ENCODE results near the gene ADARB1.
A peak's percentile ranks its signal among the peaks of the same experiment; 100 is the strongest.

Gene ADARB1

DNA sequence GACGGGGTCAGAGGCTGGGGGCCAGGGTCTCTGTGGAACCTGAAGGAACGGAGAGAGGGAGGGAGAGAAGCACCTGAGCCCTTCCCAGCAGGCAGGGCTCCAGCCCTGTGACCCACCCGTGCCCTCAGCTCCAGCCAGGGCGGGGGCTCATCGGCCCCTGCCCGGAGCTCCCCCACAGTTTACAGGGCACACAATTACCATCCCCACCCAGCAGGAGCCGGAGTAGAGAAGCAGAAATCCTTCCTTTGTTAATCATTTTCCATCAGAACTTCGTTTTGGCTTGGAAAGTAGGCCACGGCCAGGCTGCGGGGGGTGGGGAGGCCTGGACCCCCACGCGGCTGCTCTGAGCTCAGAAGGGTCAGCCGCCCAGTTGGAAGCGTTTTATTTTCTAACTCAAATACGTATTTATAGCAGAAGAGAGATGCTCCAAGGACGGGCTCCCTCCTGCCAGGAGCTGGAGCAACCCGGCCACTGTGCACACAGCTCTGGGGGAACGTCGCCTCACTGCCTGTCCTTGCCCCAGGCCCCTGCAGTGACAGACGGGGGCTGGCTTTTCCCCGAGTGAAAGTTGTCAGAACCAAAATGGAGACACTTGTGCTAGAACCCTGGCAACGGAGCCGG, 42.7 kb upstream of the ADARB1 start:
- H3K4me1 ChIP-seq (ENCODE audit: control insufficient read depth, insufficient read depth, low read length) = peaks cover 59% of the 10 kb centered on the region

GRCh38 chr21:45032332-45032731, 42.0 kb upstream of the ADARB1 start:
- no peaks in the 10 kb centered on the region for H3K27me3 ChIP-seq (replicated peaks; ENCODE audit: control insufficient read depth, insufficient read depth, low read length)
- no peak overlapping the region for H3K9ac ChIP-seq (ENCODE audit: low read length)
- H3K9me3 ChIP-seq (ENCODE audit: control insufficient read depth, low read length) = peaks cover 17% of the 10 kb centered on the region
- H3K4me3 ChIP-seq (ENCODE audit: low read length) = no peak overlapping the region
- DNase-seq (ENCODE audit: low read depth) = no peak
- peaks cover 59% of the 10 kb centered on the region for H3K4me1 ChIP-seq (ENCODE audit: control insufficient read depth, insufficient read depth, low read length)
- H3K36me3 ChIP-seq (ENCODE audit: control insufficient read depth, insufficient read depth, low read length, severe bottlenecking) = no peaks in the 10 kb centered on the region

More for the DNA sequence above, 42.7 kb upstream of the ADARB1 start:
- no peak for DNase-seq (ENCODE audit: low read depth)
- Histone ChIP-seq H3K4me3 (ENCODE audit: low read length) (no peak overlapping the region), H3K36me3 (ENCODE audit: control insufficient read depth, insufficient read depth, low read length, severe bottlenecking) (no peaks in the 10 kb centered on the region), H3K9me3 (ENCODE audit: control insufficient read depth, low read length) (peaks cover 10% of the 10 kb centered on the region), H3K9ac (ENCODE audit: low read length) (peak overlapping the region; percentile 75), H3K27me3 (replicated peaks; ENCODE audit: control insufficient read depth, insufficient read depth, low read length) (peaks cover 2% of the 10 kb centered on the region)

GRCh38 chr21:45032977-45033710, 41.2 kb upstream of the ADARB1 start:
- Histone ChIP-seq H3K4me3 (ENCODE audit: low read length) (peak overlapping the region; percentile 46), H3K9ac (ENCODE audit: low read length) (peak overlapping the region; percentile 78), H3K9me3 (ENCODE audit: control insufficient read depth, low read length) (peaks cover 18% of the 10 kb centered on the region), H3K27me3 (replicated peaks; ENCODE audit: control insufficient read depth, insufficient read depth, low read length) (no peaks in the 10 kb centered on the region), H3K36me3 (ENCODE audit: control insufficient read depth, insufficient read depth, low read length, severe bottlenecking) (no peaks in the 10 kb centered on the region), H3K4me1 (ENCODE audit: control insufficient read depth, insufficient read depth, low read length) (peaks cover 59% of the 10 kb centered on the region)
- no peak for DNase-seq (ENCODE audit: low read depth)

- Histone ChIP-seq H3K4me1 (ENCODE audit: control insufficient read depth, insufficient read depth, low read length) (peaks cover 59% of the 10 kb centered on the region), H3K9ac (ENCODE audit: low read length) (peak overlapping the region; percentile 82), H3K36me3 (ENCODE audit: control insufficient read depth, insufficient read depth, low read length, severe bottlenecking) (no peaks in the 10 kb centered on the region), H3K27me3 (replicated peaks; ENCODE audit: control insufficient read depth, insufficient read depth, low read length) (no peaks in the 10 kb centered on the region), H3K4me3 (ENCODE audit: low read length) (peak overlapping the region; percentile 58), H3K9me3 (ENCODE audit: control insufficient read depth, low read length) (peaks cover 18% of the 10 kb centered on the region)
- DNase-seq (ENCODE audit: low read depth) = peak; percentile 85
These were observed 40.4 kb upstream of the ADARB1 start for GRCh38 chr21:45033791-45034555.

DNA sequence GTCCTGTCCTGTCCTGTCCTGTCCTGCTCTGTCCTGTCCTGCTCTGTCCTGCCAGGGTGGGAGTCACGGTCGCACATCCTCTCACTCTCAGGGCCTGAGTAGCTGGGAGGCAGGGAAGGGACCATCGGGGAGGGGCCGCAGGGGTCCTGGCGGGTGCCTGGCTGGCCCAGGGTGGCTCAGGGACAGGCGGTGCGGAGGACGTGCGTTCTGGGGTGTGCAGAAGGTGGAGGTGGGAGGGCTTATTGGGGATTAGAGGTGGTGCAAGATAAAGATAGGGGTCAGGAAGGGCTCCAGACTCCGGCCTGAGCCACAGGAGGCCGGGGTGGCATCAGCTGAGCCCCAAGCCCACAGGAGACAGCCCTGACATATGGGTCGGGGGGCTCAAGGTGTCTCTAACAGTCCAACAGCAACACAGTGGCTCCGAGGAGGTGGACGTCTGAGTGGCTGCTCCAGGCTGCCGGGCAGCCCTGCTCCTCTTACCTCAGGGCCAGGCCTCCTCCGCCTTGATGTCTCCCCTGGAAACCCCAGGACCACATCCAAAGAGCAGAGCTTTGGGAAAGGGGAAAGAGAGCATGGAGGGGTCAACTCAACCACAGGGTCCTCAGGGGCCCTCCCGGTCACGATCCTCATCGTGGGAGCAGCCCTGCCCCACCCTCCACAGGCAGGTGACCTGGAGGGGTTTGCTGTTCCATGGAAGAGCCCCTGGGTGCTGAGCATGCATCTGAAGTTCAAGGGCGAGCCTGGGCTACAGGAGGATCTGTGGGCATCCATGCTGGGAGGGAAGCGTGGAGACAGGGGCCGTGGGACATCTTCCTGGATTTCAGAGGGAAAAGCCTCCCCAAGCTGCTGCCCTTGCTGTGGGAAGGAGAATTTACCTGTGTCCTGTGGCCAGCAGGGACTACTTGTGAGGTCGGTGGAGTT, 39.6 kb upstream of the ADARB1 start:
- H3K4me3 ChIP-seq (ENCODE audit: low read length) = peak overlapping the region; percentile 58
- H3K27me3 ChIP-seq (replicated peaks; ENCODE audit: control insufficient read depth, insufficient read depth, low read length) = no peaks in the 10 kb centered on the region
- H3K9me3 ChIP-seq (ENCODE audit: control insufficient read depth, low read length) = peaks cover 18% of the 10 kb centered on the region
- DNase-seq (ENCODE audit: low read depth) = no peak
- H3K36me3 ChIP-seq (ENCODE audit: control insufficient read depth, insufficient read depth, low read length, severe bottlenecking) = no peaks in the 10 kb centered on the region
- peak overlapping the region; percentile 82 for H3K9ac ChIP-seq (ENCODE audit: low read length)
- H3K4me1 ChIP-seq (ENCODE audit: control insufficient read depth, insufficient read depth, low read length) = peaks cover 60% of the 10 kb centered on the region

GRCh38 chr21:45035477-45035848, 38.9 kb upstream of the ADARB1 start:
- no peak overlapping the region for H3K4me3 ChIP-seq (ENCODE audit: low read length)
- no peak for DNase-seq (ENCODE audit: low read depth)
- H3K36me3 ChIP-seq (ENCODE audit: control insufficient read depth, insufficient read depth, low read length, severe bottlenecking) = no peaks in the 10 kb centered on the region
- no peak overlapping the region for H3K9ac ChIP-seq (ENCODE audit: low read length)
- peaks cover 60% of the 10 kb centered on the region for H3K4me1 ChIP-seq (ENCODE audit: control insufficient read depth, insufficient read depth, low read length)
- peaks cover 18% of the 10 kb centered on the region for H3K9me3 ChIP-seq (ENCODE audit: control insufficient read depth, low read length)
- no peaks in the 10 kb centered on the region for H3K27me3 ChIP-seq (replicated peaks; ENCODE audit: control insufficient read depth, insufficient read depth, low read length)

DNA sequence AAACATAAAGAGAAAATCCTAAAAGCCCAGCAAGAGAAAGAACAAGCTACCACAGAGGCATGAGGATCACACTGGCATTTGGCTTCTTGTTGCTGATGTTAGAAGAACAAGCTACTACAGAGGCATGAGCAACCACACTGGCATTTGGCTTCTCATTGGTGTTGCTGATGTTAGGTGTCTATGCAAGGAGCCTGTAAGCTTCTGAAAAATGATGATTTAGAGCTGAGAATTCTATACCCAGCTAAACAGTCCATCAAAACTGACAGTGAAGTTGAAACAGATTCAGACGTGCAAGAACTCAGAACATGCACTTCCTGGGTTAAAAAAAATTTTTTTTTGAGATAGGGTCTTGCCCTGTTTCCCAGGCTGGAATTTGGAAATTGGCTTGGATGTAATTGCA, 37.8 kb upstream of the ADARB1 start:
- DNase-seq (ENCODE audit: low read depth) = no peak
- Histone ChIP-seq H3K4me1 (ENCODE audit: control insufficient read depth, insufficient read depth, low read length) (peaks cover 59% of the 10 kb centered on the region), H3K27me3 (replicated peaks; ENCODE audit: control insufficient read depth, insufficient read depth, low read length) (no peaks in the 10 kb centered on the region), H3K9me3 (ENCODE audit: control insufficient read depth, low read length) (peaks cover 18% of the 10 kb centered on the region), H3K36me3 (ENCODE audit: control insufficient read depth, insufficient read depth, low read length, severe bottlenecking) (no peaks in the 10 kb centered on the region), H3K9ac (ENCODE audit: low read length) (no peak overlapping the region), H3K4me3 (ENCODE audit: low read length) (no peak overlapping the region)

GRCh38 chr21:45037986-45038385, 36.4 kb upstream of the ADARB1 start:
- Histone ChIP-seq H3K9me3 (ENCODE audit: control insufficient read depth, low read length) (peaks cover 18% of the 10 kb centered on the region), H3K27me3 (replicated peaks; ENCODE audit: control insufficient read depth, insufficient read depth, low read length) (no peaks in the 10 kb centered on the region), H3K9ac (ENCODE audit: low read length) (no peak overlapping the region), H3K4me3 (ENCODE audit: low read length) (no peak overlapping the region), H3K4me1 (ENCODE audit: control insufficient read depth, insufficient read depth, low read length) (peaks cover 57% of the 10 kb centered on the region), H3K36me3 (ENCODE audit: control insufficient read depth, insufficient read depth, low read length, severe bottlenecking) (no peaks in the 10 kb centered on the region)
- no peak for DNase-seq (ENCODE audit: low read depth)

- Histone ChIP-seq H3K9ac (ENCODE audit: low read length) (peak overlapping the region; percentile 89), H3K4me1 (ENCODE audit: control insufficient read depth, insufficient read depth, low read length) (peaks cover 42% of the 10 kb centered on the region), H3K4me3 (ENCODE audit: low read length) (no peak overlapping the region), H3K9me3 (ENCODE audit: control insufficient read depth, low read length) (peaks cover 18% of the 10 kb centered on the region), H3K27me3 (replicated peaks; ENCODE audit: control insufficient read depth, insufficient read depth, low read length) (no peaks in the 10 kb centered on the region), H3K36me3 (ENCODE audit: control insufficient read depth, insufficient read depth, low read length, severe bottlenecking) (no peaks in the 10 kb centered on the region)
- DNase-seq (ENCODE audit: low read depth) = no peak
These were observed 34.8 kb upstream of the ADARB1 start for GRCh38 chr21:45039317-45040156.

DNA sequence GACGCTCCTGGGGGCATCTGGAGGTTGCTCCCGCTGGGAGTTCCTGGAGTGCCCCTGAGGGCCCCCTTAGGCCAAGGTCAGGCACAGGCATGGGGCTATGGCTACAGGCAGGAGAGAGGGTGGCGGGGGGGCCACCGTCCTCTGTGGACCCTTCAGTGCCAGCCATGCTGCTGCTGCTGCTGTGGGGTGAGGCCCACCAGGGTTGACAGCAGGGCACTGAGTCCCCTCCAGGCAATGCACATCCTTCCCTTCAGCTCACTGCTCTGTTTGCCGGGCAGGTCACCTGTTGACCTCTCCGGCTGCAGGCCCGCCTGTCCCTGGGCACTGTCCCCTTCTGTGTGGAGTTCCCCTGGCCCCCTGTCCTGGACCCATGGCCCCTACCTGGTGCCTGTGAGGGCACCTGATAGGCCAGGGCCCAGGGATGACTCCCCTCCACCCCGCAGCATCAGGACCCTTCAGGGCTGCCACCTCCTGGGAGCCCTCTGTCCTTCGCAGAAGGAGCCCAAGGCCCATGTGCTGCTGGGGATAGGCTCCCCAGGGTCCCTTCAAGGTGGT, 34.1 kb upstream of the ADARB1 start:
- Histone ChIP-seq H3K9me3 (ENCODE audit: control insufficient read depth, low read length) (peaks cover 20% of the 10 kb centered on the region), H3K27me3 (replicated peaks; ENCODE audit: control insufficient read depth, insufficient read depth, low read length) (no peaks in the 10 kb centered on the region), H3K36me3 (ENCODE audit: control insufficient read depth, insufficient read depth, low read length, severe bottlenecking) (no peaks in the 10 kb centered on the region), H3K4me1 (ENCODE audit: control insufficient read depth, insufficient read depth, low read length) (peaks cover 35% of the 10 kb centered on the region), H3K4me3 (ENCODE audit: low read length) (no peak overlapping the region), H3K9ac (ENCODE audit: low read length) (peak overlapping the region; percentile 89)
- no peak for DNase-seq (ENCODE audit: low read depth)
